ENCODE data around the gene CACNG1.

CACNG1 gene

DNA sequence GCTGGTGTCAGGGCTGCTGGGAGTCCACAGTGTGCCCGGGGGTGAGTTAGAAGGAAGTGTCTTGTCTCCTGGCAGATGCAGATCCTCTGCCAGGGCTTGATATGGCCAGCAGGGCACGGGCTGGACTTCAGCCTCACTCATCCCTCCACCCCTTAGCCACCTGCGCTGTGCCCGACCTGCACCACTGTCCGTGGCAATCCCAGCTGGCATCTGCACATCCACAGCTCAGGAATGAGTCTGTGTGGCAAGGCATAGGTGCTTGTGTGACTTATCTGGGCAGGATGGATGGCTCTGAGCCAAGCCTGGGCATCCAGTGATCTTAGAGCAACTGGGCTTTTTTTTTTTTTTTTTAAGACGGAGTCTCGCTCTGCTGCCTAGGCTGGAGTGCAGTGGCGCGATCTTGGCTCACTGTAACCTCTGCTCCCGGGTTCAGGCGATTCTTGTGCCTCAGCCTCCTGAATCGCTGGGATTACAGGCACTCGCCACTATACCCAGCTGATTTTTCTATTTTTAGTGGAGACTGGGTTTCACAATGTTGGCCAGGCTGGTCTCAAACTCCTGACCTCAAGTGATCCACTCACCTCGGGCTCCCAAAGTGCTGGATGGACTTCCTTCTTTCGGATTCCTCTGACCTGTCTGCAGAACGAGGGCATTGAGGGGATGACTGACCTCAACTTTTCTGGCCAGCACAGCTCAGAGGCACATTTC lies 22.5 kb upstream of the CACNG1 start:
- DNase-seq (ENCODE audit: low read depth) = no peak
- H3K4me3 ChIP-seq (ENCODE audit: low read depth, low read length) = no peak overlapping the region
- TF ChIP-seq POLR2A (IDR thresholded peaks at IDR 0.05; ENCODE audit: extremely low read depth, insufficient read length) (no peak), MYC (IDR thresholded peaks at IDR 0.05; ENCODE audit: low read depth, low read length) (no peak), MAX (IDR thresholded peaks at IDR 0.05; ENCODE audit: low read depth, low read length) (no peak)
- TF ChIP-seq, protein P1, sequence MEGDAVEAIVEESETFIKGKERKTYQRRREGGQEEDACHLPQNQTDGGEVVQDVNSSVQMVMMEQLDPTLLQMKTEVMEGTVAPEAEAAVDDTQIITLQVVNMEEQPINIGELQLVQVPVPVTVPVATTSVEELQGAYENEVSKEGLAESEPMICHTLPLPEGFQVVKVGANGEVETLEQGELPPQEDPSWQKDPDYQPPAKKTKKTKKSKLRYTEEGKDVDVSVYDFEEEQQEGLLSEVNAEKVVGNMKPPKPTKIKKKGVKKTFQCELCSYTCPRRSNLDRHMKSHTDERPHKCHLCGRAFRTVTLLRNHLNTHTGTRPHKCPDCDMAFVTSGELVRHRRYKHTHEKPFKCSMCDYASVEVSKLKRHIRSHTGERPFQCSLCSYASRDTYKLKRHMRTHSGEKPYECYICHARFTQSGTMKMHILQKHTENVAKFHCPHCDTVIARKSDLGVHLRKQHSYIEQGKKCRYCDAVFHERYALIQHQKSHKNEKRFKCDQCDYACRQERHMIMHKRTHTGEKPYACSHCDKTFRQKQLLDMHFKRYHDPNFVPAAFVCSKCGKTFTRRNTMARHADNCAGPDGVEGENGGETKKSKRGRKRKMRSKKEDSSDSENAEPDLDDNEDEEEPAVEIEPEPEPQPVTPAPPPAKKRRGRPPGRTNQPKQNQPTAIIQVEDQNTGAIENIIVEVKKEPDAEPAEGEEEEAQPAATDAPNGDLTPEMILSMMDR (IDR thresholded peaks at IDR 0.05; ENCODE audit: low read depth, low read length) = no peak

DNA sequence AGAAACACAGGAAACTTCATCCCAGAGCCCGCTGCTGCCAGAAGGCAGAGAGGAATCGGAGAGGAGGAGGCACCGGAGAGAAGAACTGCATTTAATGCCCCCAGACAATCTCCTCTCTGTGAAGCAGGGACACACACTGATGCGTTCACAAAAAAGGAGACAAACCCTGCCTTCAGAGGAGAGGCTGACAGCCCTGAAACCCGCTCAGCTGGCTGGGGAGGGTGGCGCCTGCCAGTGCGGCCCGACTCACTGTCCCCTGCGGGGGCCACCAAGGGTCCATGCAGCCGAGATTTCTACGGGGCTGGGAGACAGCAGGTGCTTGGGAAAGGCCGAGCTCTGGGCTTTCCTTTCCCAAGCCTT lies 21.9 kb upstream of the CACNG1 start:
- TF ChIP-seq MAX (IDR thresholded peaks at IDR 0.05; ENCODE audit: low read depth, low read length) (no peak), MYC (IDR thresholded peaks at IDR 0.05; ENCODE audit: low read depth, low read length) (no peak), POLR2A (IDR thresholded peaks at IDR 0.05; ENCODE audit: extremely low read depth, insufficient read length) (no peak)
- TF ChIP-seq, protein P1 (IDR thresholded peaks at IDR 0.05; ENCODE audit: low read depth, low read length) = no peak
- DNase-seq (ENCODE audit: low read depth) = no peak
- no peak overlapping the region for H3K4me3 ChIP-seq (ENCODE audit: low read depth, low read length)

- no peak for TF ChIP-seq POLR2A (IDR thresholded peaks at IDR 0.05; ENCODE audit: extremely low read depth, insufficient read length)
- TF ChIP-seq MYC (IDR thresholded peaks at IDR 0.05; ENCODE audit: low read depth, low read length) = no peak
- TF ChIP-seq, protein P1 (IDR thresholded peaks at IDR 0.05; ENCODE audit: low read depth, low read length) = no peak
- TF ChIP-seq MAX (IDR thresholded peaks at IDR 0.05; ENCODE audit: low read depth, low read length) = no peak
- H3K4me3 ChIP-seq (ENCODE audit: low read depth, low read length) = no peak overlapping the region
- no peak for DNase-seq (ENCODE audit: low read depth)
Observed at GRCh38 chr17:67024736-67025135, 19.6 kb upstream of the CACNG1 start.

DNA sequence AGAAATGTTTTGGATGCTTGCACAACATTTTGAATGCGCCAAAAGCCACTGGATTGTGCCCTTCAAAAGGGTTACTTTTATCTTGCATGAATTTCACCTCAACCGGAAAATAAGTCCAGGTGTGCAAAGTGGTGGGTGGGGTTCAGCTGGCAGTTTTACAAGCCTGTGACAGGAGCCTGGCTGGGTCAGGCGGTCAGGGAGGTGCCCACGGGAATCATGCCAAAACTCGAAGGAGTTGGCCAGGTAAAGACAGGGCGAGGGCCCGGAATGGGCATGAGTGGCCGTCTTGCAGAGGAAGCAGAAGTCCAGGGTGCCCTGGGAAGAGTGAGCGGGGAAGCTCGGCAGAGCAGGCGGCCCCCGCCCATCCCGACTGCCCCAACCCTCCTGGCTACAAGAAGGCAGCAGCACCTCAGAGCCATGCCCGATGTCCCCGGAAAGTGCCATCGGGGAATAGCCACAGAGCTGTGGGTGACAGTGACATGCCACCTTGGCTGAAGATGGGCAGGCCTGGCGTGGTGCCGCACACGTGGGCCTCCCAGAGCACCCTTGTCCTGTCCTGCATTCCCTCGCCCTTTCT lies 19.1 kb upstream of the CACNG1 start:
- DNase-seq (ENCODE audit: low read depth) = no peak
- no peak for TF ChIP-seq MAX (IDR thresholded peaks at IDR 0.05; ENCODE audit: low read depth, low read length)
- no peak for TF ChIP-seq MYC (IDR thresholded peaks at IDR 0.05; ENCODE audit: low read depth, low read length)
- TF ChIP-seq POLR2A (IDR thresholded peaks at IDR 0.05; ENCODE audit: extremely low read depth, insufficient read length) = no peak
- TF ChIP-seq, protein P1 (IDR thresholded peaks at IDR 0.05; ENCODE audit: low read depth, low read length) = no peak
- H3K4me3 ChIP-seq (ENCODE audit: low read depth, low read length) = no peak overlapping the region

- TF ChIP-seq MAX (IDR thresholded peaks at IDR 0.05; ENCODE audit: low read depth, low read length) = no peak
- TF ChIP-seq, protein P1 (IDR thresholded peaks at IDR 0.05; ENCODE audit: low read depth, low read length) = no peak
- TF ChIP-seq POLR2A (IDR thresholded peaks at IDR 0.05; ENCODE audit: extremely low read depth, insufficient read length) = no peak
- TF ChIP-seq MYC (IDR thresholded peaks at IDR 0.05; ENCODE audit: low read depth, low read length) = no peak
- DNase-seq (ENCODE audit: low read depth) = no peak
- no peak overlapping the region for H3K4me3 ChIP-seq (ENCODE audit: low read depth, low read length)
Observed at GRCh38 chr17:67026341-67026740, 18.0 kb upstream of the CACNG1 start.
